HEK293 (cell line): ENCODE data around the gene MBD6.

Source experiments
- CTCF ChIA-PET: fragments of 350-600 bp; formaldehyde crosslinking; extraction: SDS; loops from one replicate; lab custom pipeline; 2021; ENCODE audit warnings: antibody characterized with exemption; lab: Yijun Ruan, JAX
- POLR2A ChIA-PET: fragments of 300-600 bp; formaldehyde crosslinking; extraction: SDS; loops from one replicate; lab custom pipeline; 2020; ENCODE audit warnings: antibody characterized with exemption, inconsistent platforms; lab: Yijun Ruan, JAX
- H3K27ac ChIP-seq: fragments of 200-500 bp; sonication (Bioruptor generic); 2 replicates; pipeline ENCODE4 v1.5.1; 2014; ENCODE audit warnings: low read depth, low read length, control low read depth, inconsistent platforms; ENCODE audit errors: extremely low read depth
- H3K36me3 ChIP-seq, 2 experiments: fragments of 200-500 bp in 1 of 2; sonication (Bioruptor generic) in 1 of 2; 1 replicate in 1 of 2; 2 replicates in 1 of 2; pipeline ENCODE4 v1.5.1; 2014 to 2017; ENCODE audit warnings: inconsistent platforms in 2 of 2, low read length in 2 of 2; ENCODE audit not compliant: control insufficient read depth in 2 of 2, insufficient read depth in 1 of 2
- H3K4me1 ChIP-seq: fragments of 200-500 bp; sonication (Bioruptor generic); 2 replicates; pipeline ENCODE4 v1.5.1; 2014; ENCODE audit warnings: mild to moderate bottlenecking, low read length, inconsistent platforms; ENCODE audit not compliant: control insufficient read depth, insufficient read depth
- H3K4me3 ChIP-seq: 2 replicates; pipeline ENCODE4 v1.5.1; 2011; ENCODE audit warnings: low read depth, mild to moderate bottlenecking, control low read depth, low read length, moderate library complexity
- H3K9me3 ChIP-seq: fragments of 200-500 bp; sonication (Bioruptor generic); 2 replicates; pipeline ENCODE4 v1.5.1; 2014; ENCODE audit warnings: low read depth, low read length, inconsistent platforms; ENCODE audit not compliant: control insufficient read depth, insufficient read depth
- GLI2 ChIP-seq: fragments of 450-650 bp; formaldehyde crosslinking; IDR thresholded peaks from 2 replicates; pipeline ENCODE4; 2017; ENCODE audit warnings: missing biosample characterization, missing genetic modification characterization, low read depth, borderline replicate concordance
- KLF8 ChIP-seq: fragments of 450-650 bp; formaldehyde crosslinking; IDR thresholded peaks from 2 replicates; pipeline ENCODE4 v1.5.1; 2016; ENCODE audit warnings: missing biosample characterization, missing genetic modification characterization
- KLF9 ChIP-seq: fragments of 450-650 bp; formaldehyde crosslinking; IDR thresholded peaks from 2 replicates; pipeline ENCODE4 v1.5.1; 2016; ENCODE audit warnings: missing biosample characterization, missing genetic modification characterization, low read depth
- PATZ1 ChIP-seq: fragments of 450-650 bp; formaldehyde crosslinking; IDR thresholded peaks from 2 replicates; pipeline ENCODE4 v1.5.1; 2016; ENCODE audit warnings: missing biosample characterization, missing genetic modification characterization
- REPIN1 ChIP-seq: fragments of 450-650 bp; formaldehyde crosslinking; IDR thresholded peaks from 2 replicates; pipeline ENCODE4 v1.5.1; 2017; ENCODE audit warnings: missing biosample characterization, missing genetic modification characterization, low read depth
- ZBTB1 ChIP-seq: fragments of 450-650 bp; formaldehyde crosslinking; IDR thresholded peaks from 2 replicates; pipeline ENCODE4 v1.5.1; 2016; ENCODE audit warnings: missing biosample characterization, missing genetic modification characterization
- ZBTB11 ChIP-seq: fragments of 450-650 bp; formaldehyde crosslinking; conservative IDR thresholded peaks from 2 replicates; pipeline ENCODE4 v1.5.1; 2016; ENCODE audit warnings: low read depth, missing biosample characterization, missing genetic modification characterization
- ZIC2 ChIP-seq: fragments of 450-650 bp; formaldehyde crosslinking; IDR thresholded peaks from 2 replicates; pipeline ENCODE4 v1.5.1; 2016; ENCODE audit warnings: missing biosample characterization, missing genetic modification characterization
- ZNF16 ChIP-seq: fragments of 450-650 bp; formaldehyde crosslinking; IDR thresholded peaks from 2 replicates; pipeline ENCODE4 v1.5.1; 2016; ENCODE audit warnings: low read depth, missing biosample characterization, missing genetic modification characterization
- ZNF19 ChIP-seq: fragments of 450-650 bp; formaldehyde crosslinking; IDR thresholded peaks from 2 replicates; pipeline ENCODE4; 2016; ENCODE audit warnings: missing biosample characterization, missing genetic modification characterization, low read depth
- ZNF302 ChIP-seq: fragments of 450-650 bp; formaldehyde crosslinking; IDR thresholded peaks from 2 replicates; pipeline ENCODE4 v1.5.1; 2016; ENCODE audit warnings: missing biosample characterization, missing genetic modification characterization, low read depth
- ZNF366 ChIP-seq: fragments of 450-650 bp; formaldehyde crosslinking; conservative IDR thresholded peaks from 2 replicates; pipeline ENCODE4 v1.5.1; 2016; ENCODE audit warnings: missing biosample characterization, missing genetic modification characterization
- ZNF404 ChIP-seq: fragments of 450-650 bp; formaldehyde crosslinking; IDR thresholded peaks from 2 replicates; pipeline ENCODE4 v1.5.1; 2017; ENCODE audit warnings: missing biosample characterization, missing genetic modification characterization
- ZNF521 ChIP-seq: fragments of 450-650 bp; formaldehyde crosslinking; IDR thresholded peaks from 2 replicates; pipeline ENCODE4 v1.5.1; 2017; ENCODE audit warnings: missing biosample characterization, mild to moderate bottlenecking, missing genetic modification characterization
- ZNF600 ChIP-seq: fragments of 450-650 bp; formaldehyde crosslinking; IDR thresholded peaks from 2 replicates; pipeline ENCODE4 v1.5.1; 2016; ENCODE audit warnings: missing biosample characterization, missing genetic modification characterization
- ZNF624 ChIP-seq: fragments of 450-650 bp; formaldehyde crosslinking; IDR thresholded peaks from 2 replicates; pipeline ENCODE4 v1.5.1; 2017; ENCODE audit warnings: missing biosample characterization, missing genetic modification characterization
- ZNF629 ChIP-seq: fragments of 450-650 bp; formaldehyde crosslinking; IDR thresholded peaks from 2 replicates; pipeline ENCODE4 v1.5.1; 2017; ENCODE audit warnings: missing biosample characterization, missing genetic modification characterization
- ZNF664 ChIP-seq: fragments of 450-650 bp; formaldehyde crosslinking; IDR thresholded peaks from 2 replicates; pipeline ENCODE4 v1.5.1; 2016; ENCODE audit warnings: missing biosample characterization, missing genetic modification characterization
- ZNF785 ChIP-seq: fragments of 450-650 bp; formaldehyde crosslinking; IDR thresholded peaks from 2 replicates; pipeline ENCODE4 v1.5.1; 2016; ENCODE audit warnings: missing biosample characterization, missing genetic modification characterization
- ZNF837 ChIP-seq: fragments of 450-650 bp; formaldehyde crosslinking; IDR thresholded peaks from 2 replicates; pipeline ENCODE4 v1.5.1; 2016; ENCODE audit warnings: missing biosample characterization, missing genetic modification characterization
- TF ChIP-seq, protein P1 (sequence below): IDR thresholded peaks from 2 replicates; pipeline ENCODE4 v1.6.1; 2011; ENCODE audit warnings: mild to moderate bottlenecking, low read depth, low read length, borderline replicate concordance
- TF ChIP-seq, protein P2 (sequence below): fragments of 450-650 bp; formaldehyde crosslinking; IDR thresholded peaks from 2 replicates; pipeline ENCODE4 v1.5.1; 2017; ENCODE audit warnings: missing biosample characterization, missing genetic modification characterization
- TF ChIP-seq, protein P3 (sequence below): fragments of 450-650 bp; formaldehyde crosslinking; IDR thresholded peaks from 2 replicates; pipeline ENCODE4 v1.5.1; 2016; ENCODE audit warnings: missing biosample characterization, missing genetic modification characterization

MBD6 gene

GRCh38 chr12:57479376-57480115 is 43.1 kb upstream of the MBD6 start, which contains the start of gene ARHGAP9:
Gene ARHGAP9, minus strand, starts transcription at chr12:57479866. Its CDS starts 460 bp downstream, at chr12:57479406.
- ChIA-PET POLR2A (interaction anchor here (0.6 kb wide), 1 partner anchor 16 kb away, joined by 3 read pairs; no protein-coding TSS in a partner anchor), CTCF (interaction anchor here (1.0 to 1.6 kb wide), 3 partner anchors 17 to 21 kb away, joined by 4 to 8 read pairs (median 6); partner anchors contain the start of gene GLI1)
- H3K9me3 ChIP-seq: no peaks in the 10 kb centered on the region

GRCh38 chr12:57481671-57482070 is 41.0 kb upstream of the MBD6 start:
- H3K4me3 ChIP-seq: no peak overlapping the region
- ChIA-PET POLR2A (no interaction called here), CTCF (interaction anchor here (0.7 to 1.2 kb wide), 2 partner anchors 22 to 29 kb away, joined by 3 to 7 read pairs; partner anchors contain the start of gene GLI1)
- no peaks in the 10 kb centered on the region for H3K4me1 ChIP-seq
- no peaks in the 10 kb centered on the region for H3K9me3 ChIP-seq
- H3K27ac ChIP-seq: no peak overlapping the region
- TF ChIP-seq PATZ1 (tag by site-specific recombination) (no peak), ZNF521 (no peak), ZNF19 (tag by site-specific recombination) (no peak), KLF9 (tag by site-specific recombination) (no peak), ZNF366 (no peak), KLF8 (no peak), ZNF785 (tag by site-specific recombination) (no peak), ZNF404 (tag by site-specific recombination) (no peak)
- no peaks in the 10 kb centered on the region for H3K36me3 ChIP-seq

More at GRCh38 chr12:57479376-57480115, 43.1 kb upstream of the MBD6 start, which contains the start of gene ARHGAP9:
- Histone ChIP-seq H3K36me3 (no peaks in the 10 kb centered on the region), H3K4me3 (no peak within 1 kb of the TSS), H3K4me1 (no peaks in the 10 kb centered on the region), H3K27ac (no peak within 1 kb of the TSS)
- TF ChIP-seq ZNF624 (tag by site-specific recombination): no peak
- no peak for TF ChIP-seq ZNF837 (tag by site-specific recombination)
- TF ChIP-seq, protein P1, sequence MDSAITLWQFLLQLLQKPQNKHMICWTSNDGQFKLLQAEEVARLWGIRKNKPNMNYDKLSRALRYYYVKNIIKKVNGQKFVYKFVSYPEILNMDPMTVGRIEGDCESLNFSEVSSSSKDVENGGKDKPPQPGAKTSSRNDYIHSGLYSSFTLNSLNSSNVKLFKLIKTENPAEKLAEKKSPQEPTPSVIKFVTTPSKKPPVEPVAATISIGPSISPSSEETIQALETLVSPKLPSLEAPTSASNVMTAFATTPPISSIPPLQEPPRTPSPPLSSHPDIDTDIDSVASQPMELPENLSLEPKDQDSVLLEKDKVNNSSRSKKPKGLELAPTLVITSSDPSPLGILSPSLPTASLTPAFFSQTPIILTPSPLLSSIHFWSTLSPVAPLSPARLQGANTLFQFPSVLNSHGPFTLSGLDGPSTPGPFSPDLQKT: no peak
- TF ChIP-seq, protein P2, sequence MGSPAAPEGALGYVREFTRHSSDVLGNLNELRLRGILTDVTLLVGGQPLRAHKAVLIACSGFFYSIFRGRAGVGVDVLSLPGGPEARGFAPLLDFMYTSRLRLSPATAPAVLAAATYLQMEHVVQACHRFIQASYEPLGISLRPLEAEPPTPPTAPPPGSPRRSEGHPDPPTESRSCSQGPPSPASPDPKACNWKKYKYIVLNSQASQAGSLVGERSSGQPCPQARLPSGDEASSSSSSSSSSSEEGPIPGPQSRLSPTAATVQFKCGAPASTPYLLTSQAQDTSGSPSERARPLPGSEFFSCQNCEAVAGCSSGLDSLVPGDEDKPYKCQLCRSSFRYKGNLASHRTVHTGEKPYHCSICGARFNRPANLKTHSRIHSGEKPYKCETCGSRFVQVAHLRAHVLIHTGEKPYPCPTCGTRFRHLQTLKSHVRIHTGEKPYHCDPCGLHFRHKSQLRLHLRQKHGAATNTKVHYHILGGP (tag by site-specific recombination): no peak
- TF ChIP-seq ZBTB11 (tag by site-specific recombination): no peak
- TF ChIP-seq, protein P3, sequence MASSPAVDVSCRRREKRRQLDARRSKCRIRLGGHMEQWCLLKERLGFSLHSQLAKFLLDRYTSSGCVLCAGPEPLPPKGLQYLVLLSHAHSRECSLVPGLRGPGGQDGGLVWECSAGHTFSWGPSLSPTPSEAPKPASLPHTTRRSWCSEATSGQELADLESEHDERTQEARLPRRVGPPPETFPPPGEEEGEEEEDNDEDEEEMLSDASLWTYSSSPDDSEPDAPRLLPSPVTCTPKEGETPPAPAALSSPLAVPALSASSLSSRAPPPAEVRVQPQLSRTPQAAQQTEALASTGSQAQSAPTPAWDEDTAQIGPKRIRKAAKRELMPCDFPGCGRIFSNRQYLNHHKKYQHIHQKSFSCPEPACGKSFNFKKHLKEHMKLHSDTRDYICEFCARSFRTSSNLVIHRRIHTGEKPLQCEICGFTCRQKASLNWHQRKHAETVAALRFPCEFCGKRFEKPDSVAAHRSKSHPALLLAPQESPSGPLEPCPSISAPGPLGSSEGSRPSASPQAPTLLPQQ (tag by site-specific recombination): no peak
- no peak for TF ChIP-seq REPIN1 (tag by site-specific recombination)
- TF ChIP-seq GLI2: no peak
- TF ChIP-seq ZNF16 (tag by site-specific recombination): no peak
- no peak for TF ChIP-seq ZNF302 (tag by site-specific recombination)
- TF ChIP-seq ZNF600: no peak
- no peak for TF ChIP-seq ZIC2 (tag by site-specific recombination)
- TF ChIP-seq ZNF664 (tag by site-specific recombination): no peak
- no peak for TF ChIP-seq ZBTB1
- no peak for TF ChIP-seq ZNF629 (tag by site-specific recombination)
